A549 (cell line): Measurements from ENCODE around the gene ELMO3.

Source experiments
- FOSB ChIP-seq: fragments of 250-450 bp; sonication (Bioruptor Pico); IDR thresholded peaks from 2 replicates; pipeline ENCODE4 v1.5.0; 2020; ENCODE audit warnings: mild to moderate bottlenecking, moderate library complexity
- KDM5A ChIP-seq: fragments of 200-600 bp; sonication (generic); IDR thresholded peaks from 2 replicates; pipeline ENCODE4 v1.6.1; 2016; ENCODE audit warnings: antibody characterized with exemption, mild to moderate bottlenecking
- POLR2A ChIP-seq: IDR thresholded peaks from 2 replicates; pipeline ENCODE4 v1.6.1; 2012; ENCODE audit warnings: mild to moderate bottlenecking, low read length
- POLR2AphosphoS2 ChIP-seq: conservative IDR thresholded peaks from 2 replicates; pipeline ENCODE4 v1.6.1; 2012; ENCODE audit warnings: low read length, improper control_type of control experiment, inconsistent platforms
- ZSCAN20 ChIP-seq: fragments of 250-450 bp; sonication (Bioruptor Pico); IDR thresholded peaks from 2 replicates; pipeline ENCODE4 v1.8.0; 2022; ENCODE audit warnings: mild to moderate bottlenecking, moderate library complexity
- TF ChIP-seq, protein P1 (sequence below): fragments of >200 bp; sonication (Bioruptor Twin); formaldehyde crosslinking; IDR thresholded peaks from 3 replicates; pipeline ENCODE4 v1.5.1; 2016

DNA sequence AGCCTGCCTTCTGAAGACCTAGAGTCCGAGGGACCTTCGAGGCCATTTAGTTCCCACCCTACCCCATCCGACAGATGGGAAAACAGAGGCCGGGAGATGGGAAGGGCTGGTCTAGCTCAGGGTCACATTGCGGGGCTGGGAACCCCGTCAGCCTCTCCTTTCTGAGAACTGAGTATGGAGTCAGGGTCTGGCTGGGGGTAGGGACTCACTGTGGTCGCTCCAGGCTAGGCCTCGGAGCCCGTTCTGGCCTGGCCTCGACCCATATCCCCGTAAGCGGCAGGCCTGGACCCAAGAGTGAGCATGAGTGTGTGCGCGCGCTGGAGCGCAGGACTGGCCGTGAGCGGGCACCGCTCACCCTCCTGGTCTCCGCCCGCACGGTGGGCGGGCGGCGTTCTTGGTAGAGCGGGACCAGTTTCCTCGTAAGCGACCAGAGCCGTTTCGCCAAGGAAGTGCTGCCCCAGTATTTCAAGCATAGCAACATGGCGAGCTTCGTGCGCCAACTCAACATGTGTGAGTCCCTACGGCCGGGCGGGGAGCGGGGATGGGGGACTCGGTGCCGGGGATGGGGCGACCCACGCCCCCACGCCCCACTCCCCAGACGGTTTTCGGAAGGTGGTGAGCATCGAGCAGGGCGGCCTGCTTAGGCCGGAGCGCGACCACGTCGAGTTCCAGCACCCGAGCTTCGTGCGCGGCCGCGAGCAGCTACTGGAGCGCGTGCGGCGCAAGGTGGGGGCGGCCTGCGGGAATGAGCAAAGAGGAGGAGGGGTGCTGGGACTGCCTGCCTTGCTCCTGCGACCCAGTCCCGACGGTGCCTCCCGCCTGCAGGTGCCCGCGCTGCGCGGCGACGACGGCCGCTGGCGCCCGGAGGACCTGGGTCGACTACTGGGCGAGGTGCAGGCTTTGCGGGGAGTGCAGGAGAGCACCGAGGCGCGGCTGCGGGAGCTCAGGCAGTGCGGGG, 33.5 kb upstream of the ELMO3 start:
- TF ChIP-seq, protein P1, sequence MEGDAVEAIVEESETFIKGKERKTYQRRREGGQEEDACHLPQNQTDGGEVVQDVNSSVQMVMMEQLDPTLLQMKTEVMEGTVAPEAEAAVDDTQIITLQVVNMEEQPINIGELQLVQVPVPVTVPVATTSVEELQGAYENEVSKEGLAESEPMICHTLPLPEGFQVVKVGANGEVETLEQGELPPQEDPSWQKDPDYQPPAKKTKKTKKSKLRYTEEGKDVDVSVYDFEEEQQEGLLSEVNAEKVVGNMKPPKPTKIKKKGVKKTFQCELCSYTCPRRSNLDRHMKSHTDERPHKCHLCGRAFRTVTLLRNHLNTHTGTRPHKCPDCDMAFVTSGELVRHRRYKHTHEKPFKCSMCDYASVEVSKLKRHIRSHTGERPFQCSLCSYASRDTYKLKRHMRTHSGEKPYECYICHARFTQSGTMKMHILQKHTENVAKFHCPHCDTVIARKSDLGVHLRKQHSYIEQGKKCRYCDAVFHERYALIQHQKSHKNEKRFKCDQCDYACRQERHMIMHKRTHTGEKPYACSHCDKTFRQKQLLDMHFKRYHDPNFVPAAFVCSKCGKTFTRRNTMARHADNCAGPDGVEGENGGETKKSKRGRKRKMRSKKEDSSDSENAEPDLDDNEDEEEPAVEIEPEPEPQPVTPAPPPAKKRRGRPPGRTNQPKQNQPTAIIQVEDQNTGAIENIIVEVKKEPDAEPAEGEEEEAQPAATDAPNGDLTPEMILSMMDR: no peak
- TF ChIP-seq ZSCAN20 (CRISPR knock-in tag): no peak
- no peak for TF ChIP-seq POLR2AphosphoS2
- no peak for TF ChIP-seq FOSB (CRISPR knock-in tag)
- TF ChIP-seq POLR2A: no peak
- TF ChIP-seq KDM5A: no peak
